Hematopoietic multipotent progenitor cell treated with erythropoietin and hydrocortisone succinate and interleukin-3 and kit ligand, for 8 days (in vitro differentiated cells): ENCODE measurements around the gene POLD1.

ENCODE experiments used
- DNase-seq: peaks from one replicate; pipeline ENCODE4 v3.0.0-alpha.2; 2015

Gene POLD1

DNA sequence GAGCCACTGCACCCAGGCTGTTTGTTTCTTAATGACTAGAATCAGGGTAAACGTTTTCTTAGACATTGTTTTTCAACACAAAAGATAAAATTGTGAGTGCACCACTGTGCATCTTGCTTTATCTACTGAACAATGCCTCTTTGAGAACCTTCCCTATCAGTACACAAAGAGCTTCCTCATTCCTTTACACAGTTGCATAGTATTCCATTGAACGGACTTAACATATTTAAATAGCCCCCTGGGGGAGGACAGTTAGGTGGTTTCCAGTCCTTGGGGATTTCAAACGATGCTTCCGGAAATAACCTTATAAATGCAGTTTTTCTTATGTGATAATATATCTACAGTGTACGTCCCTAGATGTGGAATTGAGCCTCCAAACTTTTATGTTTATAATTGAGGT, 8.6 kb downstream of the POLD1 start:
- no peak for DNase-seq

DNA sequence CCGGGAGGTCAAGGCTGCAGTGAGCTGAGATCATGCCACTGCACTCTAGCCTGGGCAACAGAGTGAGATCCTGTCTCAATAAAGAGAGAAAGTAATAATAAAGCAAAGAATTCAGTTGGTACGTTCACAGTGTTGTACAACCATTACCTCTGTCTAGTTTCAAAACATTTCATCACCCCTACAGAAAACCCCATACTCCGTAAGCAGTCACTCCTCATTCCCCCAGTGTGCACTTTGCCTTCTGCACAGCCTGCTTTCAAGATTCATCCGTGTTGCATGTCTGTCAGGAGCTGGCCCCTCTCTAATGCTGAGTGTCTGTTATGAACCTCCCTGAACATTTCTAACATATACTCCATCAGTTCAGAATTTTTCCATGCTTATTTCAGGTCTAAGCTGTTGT, 9.4 kb downstream of the POLD1 start:
- no peak for DNase-seq

GRCh38 chr19:50394017-50394416, 9.9 kb downstream of the POLD1 start:
- DNase-seq, result no peak

GRCh38 chr19:50398675-50399367, 14.7 kb downstream of the POLD1 start:
- no peak for DNase-seq

GRCh38 chr19:50399368-50399745, 15.2 kb downstream of the POLD1 start:
- DNase-seq, result no peak

DNA sequence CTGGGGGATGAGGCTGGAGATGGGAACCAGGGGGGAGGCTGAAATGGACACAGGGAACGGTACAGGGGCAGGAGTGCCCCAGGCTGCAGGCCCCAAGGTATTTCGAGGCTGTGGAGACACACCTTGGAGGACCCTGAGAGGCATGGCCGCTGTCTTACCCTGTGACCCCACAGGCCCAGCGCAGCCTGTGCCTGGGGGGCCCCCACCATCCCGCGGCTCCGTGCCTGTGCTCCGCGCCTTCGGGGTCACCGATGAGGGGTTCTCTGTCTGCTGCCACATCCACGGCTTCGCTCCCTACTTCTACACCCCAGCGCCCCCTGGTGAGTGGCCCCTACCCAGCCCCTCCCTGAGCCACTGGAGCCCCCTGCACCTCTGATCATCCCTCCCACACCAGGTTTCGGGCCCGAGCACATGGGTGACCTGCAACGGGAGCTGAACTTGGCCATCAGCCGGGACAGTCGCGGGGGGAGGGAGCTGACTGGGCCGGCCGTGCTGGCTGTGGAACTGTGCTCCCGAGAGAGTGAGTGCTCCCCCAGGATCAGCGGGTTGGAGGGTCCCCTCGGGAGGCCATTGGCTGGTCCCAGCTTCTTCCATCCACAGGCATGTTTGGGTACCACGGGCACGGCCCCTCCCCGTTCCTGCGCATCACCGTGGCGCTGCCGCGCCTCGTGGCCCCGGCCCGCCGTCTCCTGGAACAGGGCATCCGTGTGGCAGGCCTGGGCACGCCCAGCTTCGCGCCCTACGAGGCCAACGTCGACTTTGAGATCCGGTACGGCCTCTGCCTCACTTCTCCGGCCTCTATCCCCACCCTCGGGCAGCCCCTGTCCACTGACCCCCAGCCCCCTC, 17.7 kb downstream of the POLD1 start:
- no peak for DNase-seq

DNA sequence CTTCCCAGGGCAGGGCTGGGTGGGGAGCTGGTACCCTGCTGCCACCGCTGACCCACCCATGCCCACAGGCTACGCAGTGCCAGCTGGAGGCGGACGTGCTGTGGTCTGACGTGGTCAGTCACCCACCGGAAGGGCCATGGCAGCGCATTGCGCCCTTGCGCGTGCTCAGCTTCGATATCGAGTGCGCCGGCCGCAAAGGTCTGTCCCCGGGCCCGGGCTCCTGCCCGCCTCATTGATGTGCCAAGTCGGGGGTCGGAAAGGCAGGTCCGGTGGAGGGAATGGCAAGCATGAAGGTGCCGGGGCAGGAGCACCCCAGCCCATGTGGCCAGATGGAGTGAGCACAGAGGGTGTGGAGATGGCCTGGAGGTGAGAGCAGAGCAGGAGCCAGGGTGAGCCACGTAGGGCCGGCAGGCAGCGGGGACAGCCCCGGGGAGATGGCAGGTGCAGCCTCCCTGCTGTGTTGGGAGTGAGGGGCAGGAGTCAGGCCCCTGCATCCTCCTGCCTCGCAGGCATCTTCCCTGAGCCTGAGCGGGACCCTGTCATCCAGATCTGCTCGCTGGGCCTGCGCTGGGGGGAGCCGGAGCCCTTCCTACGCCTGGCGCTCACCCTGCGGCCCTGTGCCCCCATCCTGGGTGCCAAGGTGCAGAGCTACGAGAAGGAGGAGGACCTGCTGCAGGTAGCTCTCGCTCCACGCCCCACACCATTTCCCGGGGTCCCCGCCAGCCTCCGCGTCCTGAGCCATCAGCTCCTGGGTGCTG, 18.6 kb downstream of the POLD1 start:
- DNase-seq, result no peak

DNA sequence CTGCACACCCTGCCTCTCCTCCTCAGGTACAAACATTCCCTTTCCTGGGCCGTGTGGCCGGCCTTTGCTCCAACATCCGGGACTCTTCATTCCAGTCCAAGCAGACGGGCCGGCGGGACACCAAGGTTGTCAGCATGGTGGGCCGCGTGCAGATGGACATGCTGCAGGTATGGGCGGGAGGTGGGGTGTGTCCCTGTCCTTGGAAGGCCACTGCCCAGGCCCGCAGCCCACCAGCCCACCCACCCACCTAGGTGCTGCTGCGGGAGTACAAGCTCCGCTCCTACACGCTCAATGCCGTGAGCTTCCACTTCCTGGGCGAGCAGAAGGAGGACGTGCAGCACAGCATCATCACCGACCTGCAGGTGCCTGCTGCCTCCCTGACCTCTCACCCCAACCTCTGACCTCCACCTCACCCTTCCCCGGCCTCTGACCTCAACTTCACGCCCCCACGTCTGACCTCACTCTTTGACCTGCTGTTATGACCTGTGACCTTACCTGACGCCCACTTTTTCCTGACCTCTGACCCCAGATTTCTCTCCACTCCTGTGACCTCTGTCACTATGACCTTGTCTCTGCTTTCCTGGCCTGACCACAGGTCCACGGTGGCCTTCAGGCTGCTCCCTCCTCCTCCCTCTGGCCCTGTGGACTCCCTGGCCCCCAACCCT, 22.1 kb downstream of the POLD1 start:
- DNase-seq, result no peak

- no peak for DNase-seq
Observed at GRCh38 chr19:50406829-50407228, 22.7 kb downstream of the POLD1 start.

- DNase-seq, result no peak
Observed at GRCh38 chr19:50409347-50409746, 25.2 kb downstream of the POLD1 start.

DNA sequence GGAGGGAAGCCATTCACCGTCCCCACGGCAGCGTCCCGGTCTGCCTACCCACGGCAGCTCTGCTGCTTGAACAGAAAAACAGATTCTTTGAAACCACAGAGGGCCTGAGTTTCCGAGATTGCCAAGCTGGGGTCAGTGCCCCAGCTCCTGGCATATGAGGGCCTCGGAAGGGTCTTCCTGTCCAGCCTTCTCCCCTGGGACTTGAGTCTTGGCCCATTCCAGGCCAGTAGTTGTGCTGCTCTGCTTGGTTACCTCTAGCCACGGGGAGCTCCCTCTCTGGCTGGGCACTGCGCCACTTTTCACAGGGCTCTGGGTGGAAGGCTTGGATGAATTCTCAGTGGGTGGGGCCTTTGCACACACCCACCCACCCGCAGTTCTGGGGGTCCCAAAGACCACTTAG, 26.0 kb downstream of the POLD1 start:
- no peak for DNase-seq

GRCh38 chr19:50412419-50412818, 28.3 kb downstream of the POLD1 start:
- no peak for DNase-seq

- DNase-seq, result no peak
Observed at GRCh38 chr19:50413096-50413495, 28.9 kb downstream of the POLD1 start.

DNA sequence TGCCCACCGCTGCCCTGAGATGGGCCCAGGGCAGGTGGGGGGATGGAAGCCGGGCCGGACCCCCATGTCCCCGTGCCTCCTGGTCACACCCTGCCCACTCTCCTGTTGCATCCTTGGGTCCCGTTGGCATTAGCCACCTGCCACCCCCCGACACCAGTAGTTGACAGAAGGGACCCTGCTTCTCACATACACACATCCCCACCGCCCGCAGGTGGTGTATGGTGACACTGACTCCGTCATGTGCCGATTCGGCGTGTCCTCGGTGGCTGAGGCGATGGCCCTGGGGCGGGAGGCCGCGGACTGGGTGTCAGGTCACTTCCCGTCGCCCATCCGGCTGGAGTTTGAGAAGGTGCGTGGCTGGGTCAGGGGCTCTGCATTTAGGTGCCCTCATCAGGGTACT, 29.4 kb downstream of the POLD1 start:
- no peak for DNase-seq

GRCh38 chr19:50414864-50415660, 30.9 kb downstream of the POLD1 start:
- peak; percentile 79 for DNase-seq

- peak; percentile 55 for DNase-seq
Observed at GRCh38 chr19:50415661-50416033, 31.5 kb downstream of the POLD1 start.

GRCh38 chr19:50416034-50416977, 32.2 kb downstream of the POLD1 start:
- no peak for DNase-seq

GRCh38 chr19:50417111-50418081, 33.2 kb downstream of the POLD1 start:
- DNase-seq, result no peak

DNA sequence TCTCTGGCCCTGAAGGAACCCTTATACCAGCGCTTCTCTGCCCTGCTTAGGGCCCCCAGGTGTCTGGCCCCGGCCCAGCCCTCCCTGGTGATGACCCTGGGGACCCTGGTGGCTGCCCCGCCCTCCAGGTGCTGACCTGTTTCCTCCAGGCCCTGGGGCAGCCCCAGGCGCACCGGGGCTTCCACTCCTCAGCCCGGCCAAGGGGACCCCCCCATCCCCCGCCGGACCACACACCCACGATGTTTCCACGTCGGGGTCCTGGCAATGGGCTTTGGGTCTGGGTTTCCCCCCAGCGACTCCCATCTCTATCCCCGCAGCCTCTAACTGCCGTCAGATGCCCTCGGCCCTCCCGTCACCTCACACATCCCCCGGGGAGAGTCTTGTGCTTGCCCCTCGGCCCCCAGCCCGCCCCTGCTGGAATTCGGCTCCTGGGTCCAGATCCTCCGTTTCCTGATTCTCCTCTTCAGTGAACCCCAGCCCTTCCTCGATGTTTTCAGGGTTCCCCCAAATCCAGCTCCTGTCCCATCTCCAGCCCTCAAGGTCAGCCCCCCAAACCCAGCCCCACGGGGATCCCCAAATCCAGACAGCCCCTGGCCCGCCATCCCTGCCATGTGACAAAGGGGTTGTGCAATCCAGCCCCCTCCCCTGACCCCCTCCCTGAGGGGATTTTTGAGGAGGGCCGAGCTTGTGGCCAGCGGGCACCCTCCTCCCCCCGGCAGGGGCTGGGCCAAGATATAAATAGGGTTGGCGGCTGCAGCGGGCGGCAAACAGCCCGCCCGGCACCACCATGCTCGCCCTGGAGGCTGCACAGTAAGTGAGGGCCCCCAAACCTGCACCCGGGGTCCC, 34.3 kb downstream of the POLD1 start, which contains the start of gene SPIB:
TSS of gene SPIB (plus strand) at position 763 of the 846 bp plus-strand sequence. CDS start at position 788, 25 bp downstream.
- DNase-seq, result no peak
